ENCODE results near the gene AP1AR.

GRCh38 chr4:112234952-112235609 is 3.5 kb downstream of the AP1AR start:
- TF ChIP-seq, protein P1, sequence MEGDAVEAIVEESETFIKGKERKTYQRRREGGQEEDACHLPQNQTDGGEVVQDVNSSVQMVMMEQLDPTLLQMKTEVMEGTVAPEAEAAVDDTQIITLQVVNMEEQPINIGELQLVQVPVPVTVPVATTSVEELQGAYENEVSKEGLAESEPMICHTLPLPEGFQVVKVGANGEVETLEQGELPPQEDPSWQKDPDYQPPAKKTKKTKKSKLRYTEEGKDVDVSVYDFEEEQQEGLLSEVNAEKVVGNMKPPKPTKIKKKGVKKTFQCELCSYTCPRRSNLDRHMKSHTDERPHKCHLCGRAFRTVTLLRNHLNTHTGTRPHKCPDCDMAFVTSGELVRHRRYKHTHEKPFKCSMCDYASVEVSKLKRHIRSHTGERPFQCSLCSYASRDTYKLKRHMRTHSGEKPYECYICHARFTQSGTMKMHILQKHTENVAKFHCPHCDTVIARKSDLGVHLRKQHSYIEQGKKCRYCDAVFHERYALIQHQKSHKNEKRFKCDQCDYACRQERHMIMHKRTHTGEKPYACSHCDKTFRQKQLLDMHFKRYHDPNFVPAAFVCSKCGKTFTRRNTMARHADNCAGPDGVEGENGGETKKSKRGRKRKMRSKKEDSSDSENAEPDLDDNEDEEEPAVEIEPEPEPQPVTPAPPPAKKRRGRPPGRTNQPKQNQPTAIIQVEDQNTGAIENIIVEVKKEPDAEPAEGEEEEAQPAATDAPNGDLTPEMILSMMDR (IDR thresholded peaks at IDR 0.05): peak; percentile 28 to 74 (median 72)
- TF ChIP-seq POLR2A (IDR thresholded peaks at IDR 0.05) (no peak), POLR2AphosphoS5 (IDR thresholded peaks at IDR 0.05) (peak; percentile 42)
